ENCODE measurements around the gene SLC27A4.

GRCh38 chr9:128322404-128323211 lies 17.7 kb upstream of the SLC27A4 start, which contains the start of the genes COQ4 and TRUB2:
- no peak for TF ChIP-seq CTCF (IDR thresholded peaks at IDR 0.05)
- TF ChIP-seq POLR2A (IDR thresholded peaks at IDR 0.05), result peak in 2 of 3 donors; percentile 50 to 63
